GM19395 (cell line): ENCODE measurements around the gene PDLIM3.
"Not testable (repeated sequence)": the region's sequence is repeated elsewhere in the genome, so short reads cannot be mapped to it uniquely, and the experiment has no call there.

Source experiments
- ATAC-seq: cut with Tn5 transposase; IDR thresholded peaks from one replicate; pipeline ENCODE4 v1.9.1; 2021; ENCODE audit warnings: mild to moderate bottlenecking, moderate library complexity; ENCODE audit not compliant: unreplicated experiment

PDLIM3 gene

DNA sequence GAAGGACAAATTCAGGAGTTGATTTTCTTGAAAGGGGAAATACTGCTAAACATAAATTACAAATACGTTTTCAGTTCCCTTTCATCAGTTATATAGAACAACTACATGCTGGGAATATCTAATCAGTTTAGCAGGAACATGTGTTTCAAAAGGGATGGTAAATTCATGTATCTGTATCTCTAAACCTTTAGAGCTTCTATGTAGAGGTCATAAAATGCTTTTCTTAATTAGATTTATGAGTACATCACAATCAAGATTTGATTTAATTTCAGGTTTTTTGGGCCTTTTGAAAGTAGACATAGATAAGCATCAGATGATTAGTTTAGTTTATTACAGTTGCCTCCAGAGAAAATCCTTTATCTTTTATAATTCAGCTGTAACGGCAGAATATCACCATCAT lies 12.9 kb downstream of the PDLIM3 start:
- no peak for ATAC-seq

- no peak for ATAC-seq
These were observed 15.2 kb downstream of the PDLIM3 start for GRCh38 chr4:185520119-185520518.

DNA sequence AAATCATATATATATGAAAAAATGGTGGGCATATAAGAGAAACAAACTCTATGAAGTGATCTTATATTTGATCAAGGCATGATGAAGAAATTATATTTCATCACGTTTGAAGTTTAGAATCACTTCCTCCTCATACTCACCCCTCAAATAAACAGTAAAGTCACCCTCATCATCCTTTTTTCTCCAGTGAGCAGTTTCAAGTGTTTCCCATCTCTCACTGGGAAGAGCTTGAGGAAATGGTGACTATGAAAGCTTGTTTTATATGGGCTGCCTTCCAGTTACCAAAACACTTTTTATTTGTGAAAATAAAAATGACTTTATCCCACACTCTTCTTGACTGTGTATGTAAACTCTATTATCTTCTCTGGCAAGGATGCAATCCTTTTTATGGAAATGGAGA lies 16.8 kb downstream of the PDLIM3 start:
- no peak for ATAC-seq

DNA sequence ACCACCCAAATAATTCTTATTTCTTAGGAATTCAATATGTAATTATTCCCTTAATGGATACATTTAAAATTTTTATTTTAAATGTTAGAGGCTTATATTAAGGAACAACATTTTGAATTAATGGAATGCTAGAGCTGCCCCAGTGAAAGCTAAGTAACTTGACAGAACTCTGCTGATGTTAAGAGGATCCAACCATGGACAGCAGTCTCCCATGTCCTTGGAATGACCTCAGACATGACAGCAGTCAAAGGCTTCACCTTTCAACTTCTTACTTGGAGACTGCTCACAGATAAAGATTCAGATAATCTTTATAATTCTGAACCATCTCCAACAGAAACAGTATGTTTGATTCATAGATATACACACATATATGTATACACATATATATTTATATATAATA lies 17.2 kb downstream of the PDLIM3 start:
- ATAC-seq, result no peak

GRCh38 chr4:185515248-185515647 lies 20.1 kb downstream of the PDLIM3 start:
- ATAC-seq, result no peak

DNA sequence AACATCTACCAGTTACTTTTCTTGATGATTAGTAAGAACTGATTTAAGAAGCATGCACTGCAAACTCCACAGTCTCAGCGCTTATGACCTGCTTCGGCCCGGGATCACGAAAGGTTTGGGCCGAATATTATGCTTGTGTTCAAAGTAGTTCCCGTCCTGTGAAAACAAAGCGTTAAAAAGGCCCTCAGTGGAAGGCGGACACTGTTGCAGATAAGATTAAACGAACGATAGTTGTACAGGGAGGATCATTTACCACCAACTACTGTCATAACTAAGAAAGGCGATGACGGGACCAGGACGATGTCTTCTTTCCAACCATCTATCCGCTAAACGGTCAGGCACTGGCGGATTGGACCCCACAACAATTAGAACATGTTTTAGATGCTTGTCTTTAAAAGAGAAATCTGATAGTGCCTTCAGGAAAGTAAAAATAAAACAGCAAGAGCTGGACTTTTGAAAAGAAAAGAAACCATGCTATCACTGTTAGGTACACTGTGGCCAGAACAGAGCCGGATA lies 21.1 kb downstream of the PDLIM3 start:
- ATAC-seq, result no peak

GRCh38 chr4:185513489-185514181 lies 21.7 kb downstream of the PDLIM3 start:
- no peak for ATAC-seq

DNA sequence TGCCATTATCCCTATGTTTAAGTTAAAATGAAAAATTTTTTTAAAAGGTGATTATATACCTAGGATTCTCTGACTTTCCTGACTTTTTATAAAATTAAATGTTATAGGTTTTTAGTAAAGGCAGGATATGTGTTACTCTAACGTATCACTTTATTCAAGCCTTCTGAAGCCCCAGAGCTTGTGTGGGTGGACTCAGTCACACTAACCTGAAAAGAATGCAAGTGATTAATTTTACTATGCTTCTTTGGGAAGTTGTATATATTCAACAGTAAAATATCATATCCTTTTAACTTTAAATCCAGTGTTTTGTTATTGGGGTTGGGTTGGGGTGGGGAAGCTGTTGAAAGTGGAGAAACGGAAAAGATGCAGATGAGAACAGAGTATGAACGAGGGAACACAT lies 22.8 kb downstream of the PDLIM3 start:
- ATAC-seq, result no peak

GRCh38 chr4:185511243-185511642 lies 24.1 kb downstream of the PDLIM3 start:
- ATAC-seq, result not testable (repeated sequence)

DNA sequence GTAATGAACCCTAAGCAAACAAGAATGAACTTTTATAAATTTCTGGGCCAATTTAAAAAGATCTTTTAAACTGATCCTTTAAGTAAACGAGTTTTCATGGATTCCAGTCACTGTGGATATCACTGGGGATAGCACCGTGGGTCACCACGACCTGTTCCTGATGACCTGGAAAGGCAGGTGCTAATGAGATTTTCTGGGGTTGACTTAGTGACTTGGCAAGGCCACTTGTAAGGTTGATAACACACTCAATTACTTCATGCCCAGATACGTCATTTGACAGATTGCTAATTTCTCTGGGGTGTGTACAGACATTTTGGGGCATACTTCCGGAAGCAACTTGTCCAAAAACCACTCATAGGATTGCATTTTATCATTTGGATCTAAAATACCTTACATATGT lies 24.5 kb downstream of the PDLIM3 start:
- ATAC-seq, result no peak

- ATAC-seq, result no peak
These were observed 27.1 kb downstream of the PDLIM3 start for GRCh38 chr4:185508181-185508580.

DNA sequence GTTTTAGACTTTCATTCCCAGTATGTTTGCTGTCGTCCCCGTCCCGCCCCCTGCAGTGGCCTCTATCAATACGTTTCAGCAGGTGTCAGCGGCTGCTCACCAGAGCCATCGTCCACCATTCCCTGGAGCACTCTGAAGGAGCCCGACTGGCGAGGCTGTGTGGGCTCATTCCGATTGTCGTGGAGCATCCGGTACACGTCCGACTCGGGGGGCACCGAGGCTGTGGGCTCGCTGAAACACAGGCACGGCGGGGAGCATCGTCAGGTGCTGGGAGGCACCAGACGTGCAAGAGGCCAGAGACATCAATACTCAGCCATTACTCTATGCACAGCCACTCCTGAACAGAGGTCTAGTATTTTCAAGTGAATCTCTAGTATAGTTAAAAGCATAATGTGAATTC lies 28.9 kb downstream of the PDLIM3 start:
- ATAC-seq, result no peak

GRCh38 chr4:185504098-185505047 lies 30.9 kb downstream of the PDLIM3 start:
- no peak for ATAC-seq

DNA sequence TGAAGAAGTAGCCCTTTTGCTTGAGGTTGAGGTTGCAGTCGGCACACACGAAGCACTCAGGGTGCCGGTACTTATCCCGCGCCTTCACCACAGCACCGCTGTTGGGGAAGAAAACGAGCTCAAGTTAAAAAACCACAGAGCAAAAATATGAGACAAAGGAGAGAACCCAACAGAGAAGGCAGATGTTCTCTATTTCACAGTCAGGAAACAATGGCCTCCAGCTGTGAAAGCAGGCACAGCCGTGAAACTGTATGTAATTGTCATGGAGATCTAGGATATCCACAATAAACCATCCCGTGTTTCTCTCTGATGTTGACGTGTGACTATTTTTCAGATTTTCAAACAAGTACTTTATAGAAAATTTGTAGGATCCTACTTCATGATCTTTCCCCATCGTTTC lies 32.9 kb downstream of the PDLIM3 start:
- no peak for ATAC-seq

DNA sequence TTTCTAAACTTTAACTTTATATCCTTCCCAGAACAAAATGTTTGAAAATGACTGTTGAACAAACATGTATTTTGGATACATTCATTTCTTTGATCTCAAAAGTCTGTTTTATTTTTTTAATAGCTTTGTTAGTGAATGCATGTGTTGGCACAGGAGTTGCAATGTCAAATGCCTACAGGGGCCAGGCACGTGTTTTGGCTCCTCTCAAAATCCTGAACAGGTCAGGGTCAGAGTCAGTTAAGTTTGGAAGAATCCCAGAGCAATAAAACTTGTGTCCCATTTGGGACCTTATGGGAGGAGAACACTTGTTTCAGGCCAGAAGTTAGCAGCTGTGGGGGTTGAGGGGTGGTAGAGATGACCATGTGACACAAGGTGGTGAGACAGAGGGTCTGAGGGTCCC lies 34.7 kb downstream of the PDLIM3 start:
- no peak for ATAC-seq

GRCh38 chr4:185500035-185500434 lies 35.3 kb downstream of the PDLIM3 start:
- ATAC-seq, result no peak

- ATAC-seq, result no peak
These were observed 46.7 kb downstream of the PDLIM3 start for GRCh38 chr4:185488650-185489049.

- ATAC-seq, result no peak
These were observed 53.9 kb downstream of the PDLIM3 start for GRCh38 chr4:185481401-185481800.

DNA sequence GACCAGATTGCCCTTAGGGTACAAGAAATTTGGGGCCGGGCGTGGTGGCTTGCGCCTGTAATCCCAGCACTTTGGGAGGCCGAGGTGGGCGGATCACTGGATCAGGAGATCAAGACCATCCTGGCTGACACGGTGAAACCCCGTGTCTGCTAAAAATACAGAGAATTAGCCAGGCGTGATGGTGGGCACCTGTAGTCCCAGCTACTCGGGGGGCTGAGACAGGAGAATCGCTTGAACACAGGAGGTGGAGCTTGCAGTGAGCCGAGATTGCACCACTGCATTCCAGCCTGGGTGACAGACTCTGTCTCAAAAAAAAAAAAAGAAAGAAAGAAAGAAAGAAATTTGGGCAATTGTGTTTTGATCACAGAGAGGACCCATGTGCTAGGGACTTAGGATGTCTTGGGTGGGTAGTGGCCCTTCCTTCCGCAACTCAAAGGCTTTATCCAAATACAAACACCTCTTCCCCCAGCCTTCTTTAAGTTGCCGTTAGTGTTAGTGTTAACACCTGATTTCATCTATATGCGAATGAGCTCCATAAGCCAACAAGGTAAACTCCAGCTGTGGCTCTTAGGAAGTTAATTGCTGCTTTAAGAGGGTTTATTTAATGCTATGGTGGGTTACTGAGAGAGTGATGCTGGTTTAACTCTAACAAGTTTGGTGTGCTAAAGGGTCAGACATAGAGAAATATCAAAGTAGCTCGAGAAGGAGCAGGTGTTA lies 55.1 kb downstream of the PDLIM3 start:
- peak; percentile 27 for ATAC-seq

- peak; percentile 97 for ATAC-seq
These were observed 55.8 kb downstream of the PDLIM3 start for GRCh38 chr4:185479507-185479971.

- ATAC-seq, result no peak
These were observed 62.1 kb downstream of the PDLIM3 start for GRCh38 chr4:185473247-185473646.
